HepG2 (cell line): Measurements from ENCODE around the gene PTX4.

ENCODE experiments used
- ELF1 ChIP-seq: sonication (generic); formaldehyde crosslinking; IDR thresholded peaks from 2 replicates; pipeline ENCODE4 v1.4.0; 2020; ENCODE audit warnings: missing genetic modification reagents
- EZH2 ChIP-seq: conservative IDR thresholded peaks from 2 replicates; pipeline ENCODE4 v1.6.1; 2012; ENCODE audit warnings: mild to moderate bottlenecking, low read depth, low read length, moderate library complexity
- POLR2AphosphoS2 ChIP-seq: IDR thresholded peaks from 2 replicates; pipeline ENCODE4 v1.6.1; 2011; ENCODE audit warnings: low read depth, low read length, improper control_type of control experiment
- POLR2AphosphoS5 ChIP-seq: IDR thresholded peaks from 2 replicates; pipeline ENCODE4 v1.6.1; 2012; ENCODE audit warnings: low read depth, low read length
- TGIF2 ChIP-seq: IDR thresholded peaks from 2 replicates; pipeline ENCODE4 v1.6.1; 2016; ENCODE audit warnings: control low read depth, missing compliant biosample characterization
- ZNF780A ChIP-seq: sonication (generic); formaldehyde crosslinking; IDR thresholded peaks from 2 replicates; pipeline ENCODE4 v1.8.0; 2022; ENCODE audit warnings: mild to moderate bottlenecking, missing genetic modification reagents, moderate library complexity
- TF ChIP-seq, protein P1 (sequence below): sonication (generic); formaldehyde crosslinking; IDR thresholded peaks from 2 replicates; pipeline ENCODE4 v1.5.0; 2020; ENCODE audit warnings: mild to moderate bottlenecking, missing genetic modification reagents, moderate library complexity
- TF ChIP-seq, protein P2 (sequence below): sonication (generic); formaldehyde crosslinking; IDR thresholded peaks from 2 replicates; pipeline ENCODE4 v1.4.0; 2020; ENCODE audit warnings: missing genetic modification reagents
- TF ChIP-seq, protein P3 (sequence below): sonication (generic); formaldehyde crosslinking; IDR thresholded peaks from 2 replicates; pipeline ENCODE4 v1.8.0; 2022; ENCODE audit warnings: missing genetic modification reagents, mild to moderate bottlenecking, inconsistent platforms, borderline replicate concordance

GRCh38 chr16:1452530-1452929 is 36.2 kb downstream of the PTX4 start:
- TF ChIP-seq, protein P1, sequence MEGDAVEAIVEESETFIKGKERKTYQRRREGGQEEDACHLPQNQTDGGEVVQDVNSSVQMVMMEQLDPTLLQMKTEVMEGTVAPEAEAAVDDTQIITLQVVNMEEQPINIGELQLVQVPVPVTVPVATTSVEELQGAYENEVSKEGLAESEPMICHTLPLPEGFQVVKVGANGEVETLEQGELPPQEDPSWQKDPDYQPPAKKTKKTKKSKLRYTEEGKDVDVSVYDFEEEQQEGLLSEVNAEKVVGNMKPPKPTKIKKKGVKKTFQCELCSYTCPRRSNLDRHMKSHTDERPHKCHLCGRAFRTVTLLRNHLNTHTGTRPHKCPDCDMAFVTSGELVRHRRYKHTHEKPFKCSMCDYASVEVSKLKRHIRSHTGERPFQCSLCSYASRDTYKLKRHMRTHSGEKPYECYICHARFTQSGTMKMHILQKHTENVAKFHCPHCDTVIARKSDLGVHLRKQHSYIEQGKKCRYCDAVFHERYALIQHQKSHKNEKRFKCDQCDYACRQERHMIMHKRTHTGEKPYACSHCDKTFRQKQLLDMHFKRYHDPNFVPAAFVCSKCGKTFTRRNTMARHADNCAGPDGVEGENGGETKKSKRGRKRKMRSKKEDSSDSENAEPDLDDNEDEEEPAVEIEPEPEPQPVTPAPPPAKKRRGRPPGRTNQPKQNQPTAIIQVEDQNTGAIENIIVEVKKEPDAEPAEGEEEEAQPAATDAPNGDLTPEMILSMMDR, result no peak
- TF ChIP-seq ZNF780A (CRISPR knock-in tag) (no peak), ELF1 (CRISPR knock-in tag) (no peak), EZH2 (no peak), POLR2AphosphoS5 (no peak), POLR2AphosphoS2 (no peak), TGIF2 (CRISPR knock-in tag) (no peak)
- TF ChIP-seq, protein P2, sequence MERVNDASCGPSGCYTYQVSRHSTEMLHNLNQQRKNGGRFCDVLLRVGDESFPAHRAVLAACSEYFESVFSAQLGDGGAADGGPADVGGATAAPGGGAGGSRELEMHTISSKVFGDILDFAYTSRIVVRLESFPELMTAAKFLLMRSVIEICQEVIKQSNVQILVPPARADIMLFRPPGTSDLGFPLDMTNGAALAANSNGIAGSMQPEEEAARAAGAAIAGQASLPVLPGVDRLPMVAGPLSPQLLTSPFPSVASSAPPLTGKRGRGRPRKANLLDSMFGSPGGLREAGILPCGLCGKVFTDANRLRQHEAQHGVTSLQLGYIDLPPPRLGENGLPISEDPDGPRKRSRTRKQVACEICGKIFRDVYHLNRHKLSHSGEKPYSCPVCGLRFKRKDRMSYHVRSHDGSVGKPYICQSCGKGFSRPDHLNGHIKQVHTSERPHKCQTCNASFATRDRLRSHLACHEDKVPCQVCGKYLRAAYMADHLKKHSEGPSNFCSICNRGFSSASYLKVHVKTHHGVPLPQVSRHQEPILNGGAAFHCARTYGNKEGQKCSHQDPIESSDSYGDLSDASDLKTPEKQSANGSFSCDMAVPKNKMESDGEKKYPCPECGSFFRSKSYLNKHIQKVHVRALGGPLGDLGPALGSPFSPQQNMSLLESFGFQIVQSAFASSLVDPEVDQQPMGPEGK, result no peak
- TF ChIP-seq, protein P3, sequence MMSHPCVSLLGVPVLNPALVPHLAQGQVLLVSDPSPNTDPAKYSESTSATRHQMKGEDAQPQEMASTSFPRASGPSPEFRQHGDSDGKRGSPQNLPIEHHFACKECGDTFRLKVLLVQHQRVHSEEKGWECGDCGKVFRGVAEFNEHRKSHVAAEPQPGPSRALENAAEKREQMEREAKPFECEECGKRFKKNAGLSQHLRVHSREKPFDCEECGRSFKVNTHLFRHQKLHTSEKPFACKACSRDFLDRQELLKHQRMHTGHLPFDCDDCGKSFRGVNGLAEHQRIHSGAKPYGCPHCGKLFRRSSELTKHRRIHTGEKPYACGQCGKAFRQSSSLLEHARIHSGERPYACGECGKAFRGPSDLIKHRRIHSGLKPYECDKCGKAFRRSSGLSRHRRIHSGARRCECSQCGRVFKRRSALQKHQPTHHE (CRISPR knock-in tag), result no peak
